ENCODE measurements around the gene HHLA2. TPM values are rescaled to one million over a fixed set of nuclear protein-coding genes. Genes with fewer than 3 reads are reported as not detected.

Gene HHLA2
- total and polyA plus RNA-seq, 2 of the 8 experiments (the other 6 are each of a cell fraction or from before 2014, with no cell fraction given): not detected

- H3K79me1 ChIP-seq (ENCODE audit: low read depth, low read length): no peaks in the 10 kb centered on the region
- H3K14ac ChIP-seq (ENCODE audit: insufficient read length): no peak overlapping the region
- no peaks in the 10 kb centered on the region for H4K20me1 ChIP-seq (replicated peaks in 1 of 2; ENCODE audit: control insufficient read depth in 1 of 2, insufficient read depth in 2 of 2, low read length in 2 of 2)
- no peak overlapping the region for H3K23ac ChIP-seq (ENCODE audit: insufficient read length)
- WGBS, 2 experiments (ENCODE audit: extremely low coverage in 1 of 2, insufficient coverage in 1 of 2, insufficient read length in 1 of 2, insufficient replicate concordance in 2 of 2, low coverage in 1 of 2, low lambda C conversion rate in 2 of 2, missing lambda C conversion rate in 1 of 2): 62% methylated on average over 3 of the region's 3 CpGs; no CpG with 5 or more reads in 1 of the 2 experiments
- ChIA-PET POLR2A (ENCODE audit: partially characterized antibody) (no interaction called here), CTCF (ENCODE audit: partially characterized antibody) (interaction anchor here (1.0 kb wide), 1 partner anchor 228 kb away, joined by 3 read pairs; no protein-coding TSS in a partner anchor)
- no peak overlapping the region for H3K27ac ChIP-seq (ENCODE audit: low read depth, low read length)
- DNase-seq (ENCODE audit: low read depth in 1 of 2, low spot score in 2 of 2) (peak in 1 of 2 experiments; percentile 25), FAIRE-seq (peak; percentile 7)
- no peak overlapping the region for H2BK20ac ChIP-seq (ENCODE audit: low read length)
- no peak overlapping the region for H2BK12ac ChIP-seq (ENCODE audit: low read depth, low read length)
- H3K4ac ChIP-seq (replicated peaks; ENCODE audit: insufficient read length, low read depth, low read length): no peak overlapping the region
- H3K9ac ChIP-seq (replicated peaks in 1 of 4; ENCODE audit: extremely low read depth in 1 of 4, low read depth in 3 of 4, low read length in 3 of 4): no peak overlapping the region
- H3K4me3 ChIP-seq (ENCODE audit: extremely low read depth in 1 of 4, insufficient read depth in 2 of 4, low read depth in 3 of 4, low read length in 4 of 4): no peak overlapping the region
- TF ChIP-seq RAD21 (IDR thresholded peaks at IDR 0.05 in 1 of 2, conservative IDR thresholded peaks at IDR 0.05 in 1 of 2; ENCODE audit: low read depth in 2 of 2, low read length in 2 of 2) (peak; percentile 48 to 52), CTCF (IDR thresholded peaks at IDR 0.05; ENCODE audit: control extremely low read depth in 1 of 3, insufficient read depth in 1 of 3, low read depth in 1 of 3, low read length in 3 of 3) (peak; percentile 0 to 26 (median 7); a peak in 3 of 4 replicates), TAF7 (optimal IDR thresholded peaks at IDR 0.05; ENCODE audit: borderline replicate concordance, low read depth, low read length) (no peak)
- no peak overlapping the region for H2AK5ac ChIP-seq (ENCODE audit: low read depth, low read length)
- no peaks in the 10 kb centered on the region for H3K79me2 ChIP-seq (ENCODE audit: control insufficient read depth in 1 of 2, insufficient read depth in 2 of 2, low read length in 2 of 2)
- no peaks in the 10 kb centered on the region for H3K27me3 ChIP-seq (replicated peaks in 1 of 4; ENCODE audit: control insufficient read depth in 3 of 4, extremely low read depth in 1 of 4, insufficient read depth in 3 of 4, low read length in 3 of 4)
- H4K8ac ChIP-seq (ENCODE audit: extremely low read depth, insufficient read depth, low read length): no peak overlapping the region
- H2BK15ac ChIP-seq (ENCODE audit: low read length): no peak overlapping the region
- no peak overlapping the region for H3K4me2 ChIP-seq (ENCODE audit: insufficient read depth in 1 of 2, low read depth in 2 of 2, low read length in 2 of 2)
- no peak overlapping the region for H4K5ac ChIP-seq (ENCODE audit: insufficient read length, low read depth, low read length)
- peaks cover 2 to 7% (median 5%) of the 10 kb centered on the region in 4 experiments; a peak in 4 of 7 replicates for H3K4me1 ChIP-seq (replicated peaks in 1 of 4; ENCODE audit: control insufficient read depth in 3 of 4, insufficient read depth in 4 of 4, low read length in 3 of 4)
- no peak overlapping the region for H2BK120ac ChIP-seq (replicated peaks; ENCODE audit: low read depth, low read length)
- no peaks in the 10 kb centered on the region for H3K9me3 ChIP-seq (ENCODE audit: insufficient read depth in 2 of 2, low read depth in 1 of 2, low read length in 1 of 2)
- H4K91ac ChIP-seq (replicated peaks; ENCODE audit: insufficient read length, low read length): no peak overlapping the region
- H3K36me3 ChIP-seq (ENCODE audit: control insufficient read depth in 2 of 4, insufficient read depth in 4 of 4, low read length in 3 of 4): no peaks in the 10 kb centered on the region
- no peak overlapping the region for H2AFZ ChIP-seq (ENCODE audit: low read length)
- H2BK5ac ChIP-seq (ENCODE audit: low read depth, low read length): no peak overlapping the region
- H3K23me2 ChIP-seq (ENCODE audit: low read depth, low read length): no peaks in the 10 kb centered on the region
- no peak overlapping the region for H3K18ac ChIP-seq (ENCODE audit: extremely low read depth, low read length)
- no peak overlapping the region for H3K56ac ChIP-seq (replicated peaks; ENCODE audit: insufficient read length, low read depth, low read length)
Measured at GRCh38 chr3:108381529-108382140, 85.3 kb downstream of the HHLA2 start.
